CD4-positive, CD25-positive, alpha-beta regulatory T cell (primary cell): Measurements from ENCODE around the gene SLC34A3. TPM values are rescaled to one million over a fixed set of nuclear protein-coding genes. Genes with fewer than 3 reads are reported as not detected.

Source experiments
- ATAC-seq, 2 donors: fragments of 150-1000 bp; cut with Tn5 transposase; one replicate each; pipeline ENCODE4 v1.10.0; 2021; ENCODE audit warnings: low read depth in 2 of 2, moderate number of reproducible peaks in 2 of 2, moderate library complexity in 1 of 2
- DNase-seq, 3 donors: peaks; one replicate each; pipeline versions ENCODE4 v3.0.0 to v3.0.0-alpha.2; 2012 to 2022; ENCODE audit warnings: mixed read lengths in 1 of 3
- H3K27ac ChIP-seq: one replicate; pipeline ENCODE4 v1.7.0; 2013; ENCODE audit warnings: mild to moderate bottlenecking, low read length; ENCODE audit not compliant: insufficient read depth, poor library complexity, severe bottlenecking
- H3K27me3 ChIP-seq: one replicate; pipeline ENCODE4 v1.7.0; 2013; ENCODE audit warnings: low read length; ENCODE audit not compliant: control insufficient read depth, insufficient read depth
- H3K36me3 ChIP-seq: one replicate; pipeline ENCODE4 v1.7.0; 2013; ENCODE audit warnings: mild to moderate bottlenecking, low read length, moderate library complexity; ENCODE audit not compliant: control insufficient read depth, insufficient read depth
- H3K4me1 ChIP-seq: 2 replicates; pipeline ENCODE4 v1.7.0; 2013; ENCODE audit warnings: mild to moderate bottlenecking, low read length; ENCODE audit not compliant: insufficient read depth, control insufficient read depth, poor library complexity, severe bottlenecking
- H3K4me3 ChIP-seq: one replicate; pipeline ENCODE4 v1.7.0; 2013; ENCODE audit warnings: low read depth, mild to moderate bottlenecking, low read length, moderate library complexity
- H3K9me3 ChIP-seq, 2 experiments: 1 replicate in 1 of 2; 2 replicates in 1 of 2; pipeline ENCODE4 v1.7.0; 2013; ENCODE audit warnings: low read length in 2 of 2, mild to moderate bottlenecking in 1 of 2, moderate library complexity in 1 of 2; ENCODE audit not compliant: control insufficient read depth in 2 of 2
- H3K27ac Mint-ChIP-seq, 3 donors: one replicate each; pipeline ENCODE4 v1.8.0; 2020 to 2022; ENCODE audit warnings: mild to moderate bottlenecking in 3 of 3, mixed read lengths in 3 of 3, moderate library complexity in 2 of 3
- H3K27me3 Mint-ChIP-seq: one replicate; pipeline ENCODE4 v1.8.0; 2022; ENCODE audit warnings: mild to moderate bottlenecking, mixed read lengths
- H3K36me3 Mint-ChIP-seq: one replicate; pipeline ENCODE4 v1.8.0; 2020; ENCODE audit warnings: mixed read lengths
- H3K4me1 Mint-ChIP-seq, 4 donors: one replicate each; pipeline ENCODE4 v1.8.0; 2020 to 2022; ENCODE audit warnings: mixed read lengths in 4 of 4, mild to moderate bottlenecking in 1 of 4
- H3K4me3 Mint-ChIP-seq, 4 donors: one replicate each; pipeline ENCODE4 v1.8.0; 2020 to 2022; ENCODE audit warnings: mild to moderate bottlenecking in 4 of 4, mixed read lengths in 4 of 4, moderate library complexity in 3 of 4
- H3K9me3 Mint-ChIP-seq, 7 donors: one replicate each; pipeline ENCODE4 v1.8.0; 2020 to 2022; ENCODE audit warnings: mixed read lengths in 7 of 7, mild to moderate bottlenecking in 3 of 7, moderate library complexity in 2 of 7
- polyA plus RNA-seq, 4 donors: library from polyadenylated mRNA; unstranded; fragments of 300-500 nt; fragmentation: Illumina TruSeq; gene quantifications; one replicate each; pipeline ENCODE4 v1.2.3, GENCODE V29; 2021
- total RNA-seq: library from RNA; stranded (reverse); gene quantifications from one replicate; pipeline ENCODE4 v1.2.3, GENCODE V29; 2022

The SLC34A3 gene
- total and polyA plus RNA-seq, 5 donors from 2014 or later: not detected

DNA sequence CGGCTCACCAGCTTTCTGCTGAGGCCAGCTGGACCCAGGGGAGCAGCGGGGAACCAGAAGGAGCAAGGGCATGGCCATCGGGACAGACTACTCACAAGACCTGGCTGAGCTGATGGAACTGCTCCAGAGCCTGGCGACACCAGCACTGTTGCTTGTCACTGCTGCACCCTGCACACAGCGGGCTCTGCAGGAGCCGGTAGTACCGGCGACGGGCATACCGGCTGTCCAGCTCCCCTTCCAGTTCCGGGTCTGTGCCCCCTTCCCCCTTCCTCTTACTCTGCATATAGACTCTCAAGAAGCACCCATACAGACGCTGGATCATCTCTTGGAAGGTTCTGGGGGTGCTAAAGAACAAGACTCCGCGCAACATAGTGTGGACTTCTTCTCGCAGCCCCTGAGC is 43.3 kb upstream of the SLC34A3 start:
- H3K4me1 Mint-ChIP-seq: peaks cover 0 to 49% (median 13%) of the 10 kb centered on the region in 4 donors
- ATAC-seq (no peak), DNase-seq (no peak)
- H3K27ac Mint-ChIP-seq: peak overlapping the region; percentile 92 to 96 (median 94)
- peak overlapping the region; percentile 92 to 97 (median 94) for H3K4me3 Mint-ChIP-seq
- no peaks in the 10 kb centered on the region for H3K27me3 ChIP-seq
- H3K4me3 ChIP-seq: peak overlapping the region; percentile 71
- peaks cover 0 to 2% (median 0%) of the 10 kb centered on the region in 7 donors for H3K9me3 Mint-ChIP-seq
- peak overlapping the region; percentile 98 for H3K27ac ChIP-seq
- H3K36me3 Mint-ChIP-seq: peaks cover 4% of the 10 kb centered on the region
- H3K36me3 ChIP-seq: peaks cover 30% of the 10 kb centered on the region
- H3K27me3 Mint-ChIP-seq: no peaks in the 10 kb centered on the region
- H3K4me1 ChIP-seq: peaks cover 39% of the 10 kb centered on the region
- no peaks in the 10 kb centered on the region for H3K9me3 ChIP-seq

DNA sequence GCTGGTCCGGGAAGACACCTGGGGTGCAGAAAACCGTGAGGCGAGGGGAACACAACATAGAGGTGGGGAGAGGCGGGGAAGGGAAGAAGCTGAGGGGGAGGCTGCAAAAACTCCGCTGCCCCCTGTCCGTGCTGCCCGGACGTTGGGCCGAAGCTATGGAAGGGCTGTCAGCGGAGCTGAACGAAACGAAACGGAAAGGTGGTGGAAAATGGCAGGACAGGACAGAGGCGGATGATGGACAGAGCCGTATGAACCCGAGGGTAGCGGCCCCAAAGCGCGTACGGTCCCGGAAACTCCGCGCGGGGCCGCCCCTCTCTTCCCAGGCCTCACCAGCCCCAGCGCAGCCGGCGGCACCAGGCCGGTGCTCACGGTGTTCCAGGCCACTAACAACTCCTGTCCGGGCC is 42.6 kb upstream of the SLC34A3 start:
- Histone ChIP-seq H3K4me1 (peaks cover 39% of the 10 kb centered on the region), H3K4me3 (peak overlapping the region; percentile 71), H3K36me3 (peaks cover 23% of the 10 kb centered on the region), H3K27ac (peak overlapping the region; percentile 98), H3K27me3 (no peaks in the 10 kb centered on the region), H3K9me3 (no peaks in the 10 kb centered on the region)
- ATAC-seq (peak in 1 of 2 donors; percentile 3), DNase-seq (no peak)
- H3K4me3 Mint-ChIP-seq: peak overlapping the region; percentile 92 to 97 (median 94)
- H3K27me3 Mint-ChIP-seq: no peaks in the 10 kb centered on the region
- H3K36me3 Mint-ChIP-seq: peaks cover 4% of the 10 kb centered on the region
- H3K27ac Mint-ChIP-seq: peak overlapping the region; percentile 92 to 96 (median 94)
- peaks cover 0 to 2% (median 0%) of the 10 kb centered on the region in 7 donors for H3K9me3 Mint-ChIP-seq
- peaks cover 0 to 51% (median 13%) of the 10 kb centered on the region in 4 donors for H3K4me1 Mint-ChIP-seq

DNA sequence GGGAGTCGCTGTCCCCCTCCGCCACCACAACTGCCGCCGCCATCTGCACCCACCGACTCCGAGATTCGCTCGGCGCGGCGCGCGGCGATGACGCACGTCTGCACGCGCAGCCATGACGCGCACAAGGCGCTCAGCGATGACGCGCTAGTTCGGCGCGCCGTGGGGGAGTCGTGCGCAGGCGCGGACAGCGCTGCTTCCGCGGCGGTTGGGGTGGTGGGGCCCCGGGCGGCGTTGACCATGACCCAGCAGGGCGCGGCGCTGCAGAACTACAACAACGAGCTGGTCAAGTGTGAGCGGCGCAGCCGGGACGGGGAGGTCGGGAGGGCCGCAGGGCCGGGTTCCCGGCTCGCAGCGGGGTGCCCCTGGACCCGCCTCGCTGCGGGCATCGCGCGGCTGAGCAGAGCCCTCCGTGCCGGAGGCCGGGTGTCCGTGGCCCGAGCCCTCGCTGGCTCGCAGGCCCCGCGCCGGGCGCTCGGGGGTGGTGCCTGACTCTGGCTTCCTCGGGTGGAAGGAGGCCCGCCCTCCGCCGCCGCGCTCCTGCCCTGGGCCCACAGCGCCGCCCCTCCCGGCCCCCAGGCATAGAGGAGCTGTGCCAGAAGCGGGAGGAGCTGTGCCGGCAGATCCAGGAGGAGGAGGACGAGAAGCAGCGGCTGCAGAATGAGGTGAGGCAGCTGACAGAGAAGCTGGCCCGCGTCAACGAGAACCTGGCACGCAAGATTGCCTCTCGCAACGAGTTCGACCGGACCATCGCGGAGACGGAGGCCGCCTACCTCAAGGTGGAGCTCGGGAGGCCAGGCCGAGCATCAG is 42.0 kb upstream of the SLC34A3 start, which contains the start of the genes ANAPC2 and SSNA1:
TSS of gene ANAPC2 (minus strand) at position 71 of the 807 bp plus-strand sequence. CDS start at position 43, 28 bp downstream.
TSS of gene SSNA1 (plus strand) at position 187 of the 807 bp plus-strand sequence. CDS start at position 238, 51 bp downstream.
- Histone ChIP-seq H3K4me3 (peak within 1 kb of the TSS; percentile 71), H3K36me3 (peaks cover 17% of the 10 kb centered on the region), H3K9me3 (no peaks in the 10 kb centered on the region), H3K4me1 (peaks cover 39% of the 10 kb centered on the region), H3K27me3 (no peaks in the 10 kb centered on the region), H3K27ac (peak within 1 kb of the TSS; percentile 98)
- peaks cover 0 to 2% (median 0%) of the 10 kb centered on the region in 7 donors for H3K9me3 Mint-ChIP-seq
- peak within 1 kb of the TSS; percentile 92 to 97 (median 94) for H3K4me3 Mint-ChIP-seq
- peaks cover 4% of the 10 kb centered on the region for H3K36me3 Mint-ChIP-seq
- ATAC-seq (peak; percentile 68 to 76), DNase-seq (peak; percentile 88 to 94 (median 93))
- no peaks in the 10 kb centered on the region for H3K27me3 Mint-ChIP-seq
- peaks cover 0 to 51% (median 13%) of the 10 kb centered on the region in 4 donors for H3K4me1 Mint-ChIP-seq
- peak within 1 kb of the TSS; percentile 94 to 97 (median 94) for H3K27ac Mint-ChIP-seq

DNA sequence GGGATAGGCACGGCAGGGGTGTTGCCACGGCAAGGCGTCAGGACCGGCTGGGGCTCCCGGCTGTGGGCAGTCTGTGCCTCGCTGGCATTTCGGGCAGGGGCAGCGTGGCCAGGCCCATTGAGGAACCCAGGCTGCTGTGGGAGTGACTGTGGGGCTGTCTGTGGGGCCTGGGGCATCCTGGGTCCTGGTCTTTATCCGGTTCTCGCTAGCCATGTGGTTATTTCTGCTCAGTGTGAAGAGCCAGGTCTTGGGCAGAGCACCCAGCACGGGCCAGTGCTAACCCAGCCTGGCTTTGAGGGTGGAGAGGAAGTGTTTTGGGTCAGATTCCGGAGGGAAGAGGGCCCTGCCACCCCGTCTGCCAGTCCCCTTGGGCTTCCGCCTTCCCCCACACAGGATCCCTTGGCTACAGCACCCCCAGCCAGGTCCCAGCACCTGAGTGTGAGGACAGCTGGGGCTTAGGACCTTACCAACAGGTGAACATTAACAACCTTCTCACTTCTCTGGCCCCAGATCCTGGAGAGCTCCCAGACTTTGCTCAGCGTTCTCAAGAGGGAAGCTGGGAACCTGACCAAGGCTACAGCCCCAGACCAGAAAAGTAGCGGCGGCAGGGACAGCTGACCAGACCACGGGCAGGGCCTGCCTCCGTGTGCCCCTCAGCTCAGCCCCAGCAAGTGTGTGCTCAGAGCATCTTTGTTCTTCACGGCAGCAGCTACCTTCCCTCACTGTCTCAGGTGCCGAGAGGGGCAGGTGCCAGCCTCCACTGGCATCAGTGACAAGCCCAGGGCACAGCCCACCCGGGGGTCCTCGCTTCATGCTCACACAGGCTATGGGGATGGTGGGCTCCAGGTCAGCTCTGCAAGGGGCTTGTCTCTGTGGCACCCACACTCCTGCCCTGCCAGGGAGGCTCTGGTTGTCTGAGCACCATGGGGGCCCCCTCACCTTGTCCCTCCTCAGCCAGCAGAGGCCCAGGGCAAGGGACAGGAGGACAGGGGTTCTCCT is 41.1 kb upstream of the SLC34A3 start:
- no peaks in the 10 kb centered on the region for H3K36me3 Mint-ChIP-seq
- peaks cover 0 to 45% (median 13%) of the 10 kb centered on the region in 4 donors for H3K4me1 Mint-ChIP-seq
- no peaks in the 10 kb centered on the region for H3K27me3 Mint-ChIP-seq
- H3K27ac Mint-ChIP-seq: peak overlapping the region; percentile 94 to 97 (median 94)
- Histone ChIP-seq H3K27ac (peak overlapping the region; percentile 98), H3K9me3 (no peaks in the 10 kb centered on the region), H3K4me1 (peaks cover 39% of the 10 kb centered on the region), H3K27me3 (no peaks in the 10 kb centered on the region), H3K36me3 (peaks cover 10% of the 10 kb centered on the region), H3K4me3 (peak overlapping the region; percentile 53)
- H3K4me3 Mint-ChIP-seq: peak overlapping the region; percentile 84 to 97 (median 92)
- DNase-seq (no peak), ATAC-seq (no peak)
- no peaks in the 10 kb centered on the region for H3K9me3 Mint-ChIP-seq

DNA sequence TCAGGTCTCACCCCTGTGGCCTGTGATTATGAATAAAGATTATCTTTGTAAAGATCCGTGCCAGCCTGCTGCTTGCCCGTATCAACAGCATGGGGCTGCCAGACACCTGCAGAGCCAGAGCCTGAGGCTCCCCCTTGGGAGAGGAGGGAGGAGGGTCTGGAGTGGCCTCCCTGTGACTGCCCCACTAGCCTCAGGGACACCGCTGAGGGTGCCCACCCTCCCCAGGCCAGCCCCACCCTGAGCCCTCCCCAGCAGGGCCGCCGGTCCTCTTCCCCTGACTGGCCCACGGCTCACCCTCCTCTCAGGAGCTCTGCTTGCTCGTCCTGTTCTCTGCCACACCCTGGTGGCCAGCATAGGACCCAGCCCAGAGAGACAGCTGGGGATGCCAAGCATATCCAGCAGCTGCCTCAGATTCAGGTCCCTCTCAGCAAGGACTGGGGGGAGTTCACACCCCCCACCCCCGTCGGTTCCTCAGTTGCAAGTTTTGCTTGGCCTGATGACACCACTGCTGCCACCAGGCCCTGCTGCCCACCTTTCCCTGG is 40.3 kb upstream of the SLC34A3 start:
- Histone ChIP-seq H3K27ac (no peak overlapping the region), H3K4me3 (no peak overlapping the region), H3K27me3 (no peaks in the 10 kb centered on the region), H3K36me3 (peaks cover 10% of the 10 kb centered on the region), H3K9me3 (no peaks in the 10 kb centered on the region), H3K4me1 (peaks cover 39% of the 10 kb centered on the region)
- H3K9me3 Mint-ChIP-seq: no peaks in the 10 kb centered on the region
- DNase-seq (no peak), ATAC-seq (no peak)
- H3K27me3 Mint-ChIP-seq: no peaks in the 10 kb centered on the region
- peaks cover 0 to 43% (median 13%) of the 10 kb centered on the region in 4 donors for H3K4me1 Mint-ChIP-seq
- H3K4me3 Mint-ChIP-seq: peak overlapping the region; percentile 54 to 92 (median 76)
- H3K27ac Mint-ChIP-seq: peak overlapping the region in 1 of 3 donors; percentile 36
- no peaks in the 10 kb centered on the region for H3K36me3 Mint-ChIP-seq

DNA sequence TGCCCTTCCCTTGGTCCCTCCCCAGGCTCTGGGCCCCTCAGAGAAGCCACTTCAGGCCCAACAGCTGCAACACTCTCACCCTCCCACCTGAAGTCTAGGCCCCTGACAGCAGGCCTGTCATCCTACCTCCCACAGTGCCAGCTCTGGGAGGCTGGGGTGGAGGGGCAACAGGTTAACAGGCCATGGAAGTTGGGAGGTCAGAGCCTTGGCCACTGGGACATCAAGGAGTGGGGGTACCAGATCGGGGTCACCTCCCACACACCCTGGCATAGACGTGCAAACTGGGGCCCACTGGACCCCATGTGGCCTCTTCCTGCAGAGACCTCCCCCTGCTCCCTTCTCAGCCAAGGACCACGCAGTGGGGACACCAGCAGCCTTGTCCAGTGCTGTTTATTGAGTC is 39.5 kb upstream of the SLC34A3 start:
- H3K36me3 ChIP-seq: peaks cover 4% of the 10 kb centered on the region
- Mint-ChIP-seq H3K36me3 (no peaks in the 10 kb centered on the region), H3K27ac (no peak overlapping the region), H3K4me3 (peak overlapping the region in 2 of 4 donors; percentile 54 to 62), H3K4me1 (peaks cover 0 to 35% (median 11%) of the 10 kb centered on the region in 4 donors), H3K27me3 (no peaks in the 10 kb centered on the region), H3K9me3 (no peaks in the 10 kb centered on the region)
- peaks cover 34% of the 10 kb centered on the region for H3K4me1 ChIP-seq
- H3K4me3 ChIP-seq: no peak overlapping the region
- H3K27me3 ChIP-seq: no peaks in the 10 kb centered on the region
- no peak overlapping the region for H3K27ac ChIP-seq
- H3K9me3 ChIP-seq: no peaks in the 10 kb centered on the region
- ATAC-seq: no peak
- no peak for DNase-seq
